ENCODE data around the gene PPFIA2.

The PPFIA2 gene

DNA sequence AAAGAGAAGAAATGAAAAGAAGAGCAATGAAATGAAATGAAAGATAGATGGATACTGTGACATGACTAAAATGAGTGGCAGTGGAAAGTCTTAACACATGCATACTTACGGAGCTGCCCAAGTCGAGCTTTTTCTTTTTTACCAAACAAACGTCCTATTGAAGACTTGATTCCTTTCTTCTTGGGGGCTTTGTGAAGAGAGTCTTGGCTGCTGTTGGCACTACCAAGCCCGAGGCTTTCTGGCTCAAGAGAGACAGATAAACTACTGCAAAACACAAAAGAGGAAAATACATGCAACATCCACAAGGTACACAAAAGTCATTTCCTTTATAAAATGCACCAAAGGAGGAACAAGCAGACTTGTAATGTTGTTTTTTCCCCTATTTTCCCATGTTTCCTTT is 420.1 kb downstream of the PPFIA2 start:
- TF ChIP-seq, protein P1, sequence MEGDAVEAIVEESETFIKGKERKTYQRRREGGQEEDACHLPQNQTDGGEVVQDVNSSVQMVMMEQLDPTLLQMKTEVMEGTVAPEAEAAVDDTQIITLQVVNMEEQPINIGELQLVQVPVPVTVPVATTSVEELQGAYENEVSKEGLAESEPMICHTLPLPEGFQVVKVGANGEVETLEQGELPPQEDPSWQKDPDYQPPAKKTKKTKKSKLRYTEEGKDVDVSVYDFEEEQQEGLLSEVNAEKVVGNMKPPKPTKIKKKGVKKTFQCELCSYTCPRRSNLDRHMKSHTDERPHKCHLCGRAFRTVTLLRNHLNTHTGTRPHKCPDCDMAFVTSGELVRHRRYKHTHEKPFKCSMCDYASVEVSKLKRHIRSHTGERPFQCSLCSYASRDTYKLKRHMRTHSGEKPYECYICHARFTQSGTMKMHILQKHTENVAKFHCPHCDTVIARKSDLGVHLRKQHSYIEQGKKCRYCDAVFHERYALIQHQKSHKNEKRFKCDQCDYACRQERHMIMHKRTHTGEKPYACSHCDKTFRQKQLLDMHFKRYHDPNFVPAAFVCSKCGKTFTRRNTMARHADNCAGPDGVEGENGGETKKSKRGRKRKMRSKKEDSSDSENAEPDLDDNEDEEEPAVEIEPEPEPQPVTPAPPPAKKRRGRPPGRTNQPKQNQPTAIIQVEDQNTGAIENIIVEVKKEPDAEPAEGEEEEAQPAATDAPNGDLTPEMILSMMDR (IDR thresholded peaks at IDR 0.05; ENCODE audit: low read length), result no peak
- TF ChIP-seq EZH2 (IDR thresholded peaks at IDR 0.05; ENCODE audit: borderline replicate concordance, low read length), result no peak
- no peaks in the 10 kb centered on the region for H3K9me2 ChIP-seq (ENCODE audit: low read depth, low read length)
- H4K20me1 ChIP-seq (ENCODE audit: insufficient read depth, low read length), result no peaks in the 10 kb centered on the region
- H3K4me2 ChIP-seq (ENCODE audit: low read length), result no peak overlapping the region
- H3K36me3 ChIP-seq (ENCODE audit: insufficient read depth, low read length), result no peaks in the 10 kb centered on the region
- H3K9me3 ChIP-seq (ENCODE audit: low read length), result no peaks in the 10 kb centered on the region
- H2AFZ ChIP-seq (ENCODE audit: low read length), result no peak overlapping the region
- H3K27ac ChIP-seq (ENCODE audit: low read depth, low read length, poor library complexity, severe bottlenecking), result no peak overlapping the region
- no peaks in the 10 kb centered on the region for H3K79me2 ChIP-seq (ENCODE audit: insufficient read depth, low read length)
- no peak overlapping the region for H3K4me3 ChIP-seq (ENCODE audit: low read depth, low read length, poor library complexity, severe bottlenecking)
- H3F3A ChIP-seq (ENCODE audit: insufficient read depth, low read length), result no peaks in the 10 kb centered on the region
- no peak overlapping the region for H3K9ac ChIP-seq (ENCODE audit: low read length)
- no peaks in the 10 kb centered on the region for H3K27me3 ChIP-seq (ENCODE audit: insufficient read depth, low read length)
- H3K4me1 ChIP-seq (ENCODE audit: insufficient read depth, low read length, severe bottlenecking), result no peaks in the 10 kb centered on the region

DNA sequence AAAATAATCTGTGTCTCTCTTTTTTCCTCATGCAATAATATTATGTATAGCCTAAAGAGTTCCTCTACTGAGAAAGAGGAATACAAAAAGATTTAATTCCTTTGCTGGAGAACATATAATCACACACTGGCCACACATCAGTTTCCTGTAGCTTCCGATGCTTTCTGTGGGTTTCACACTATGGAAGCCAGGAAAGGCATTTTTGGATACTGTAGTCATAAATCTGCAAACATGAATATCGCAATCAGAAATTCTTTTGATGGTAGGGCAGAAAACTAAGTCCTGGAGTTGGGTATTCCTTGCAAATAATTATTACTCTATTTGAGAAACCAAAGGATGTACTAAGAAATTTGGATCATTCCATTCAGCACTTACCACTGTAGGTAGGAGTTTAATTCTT is 421.3 kb downstream of the PPFIA2 start:
- Histone ChIP-seq H3K4me2 (ENCODE audit: low read length) (no peak overlapping the region), H3F3A (ENCODE audit: insufficient read depth, low read length) (no peaks in the 10 kb centered on the region), H3K4me3 (ENCODE audit: low read depth, low read length, poor library complexity, severe bottlenecking) (no peak overlapping the region), H3K9ac (ENCODE audit: low read length) (no peak overlapping the region), H3K79me2 (ENCODE audit: insufficient read depth, low read length) (no peaks in the 10 kb centered on the region), H4K20me1 (ENCODE audit: insufficient read depth, low read length) (no peaks in the 10 kb centered on the region), H3K4me1 (ENCODE audit: insufficient read depth, low read length, severe bottlenecking) (no peaks in the 10 kb centered on the region), H3K27me3 (ENCODE audit: insufficient read depth, low read length) (no peaks in the 10 kb centered on the region), H3K36me3 (ENCODE audit: insufficient read depth, low read length) (no peaks in the 10 kb centered on the region), H3K9me2 (ENCODE audit: low read depth, low read length) (no peaks in the 10 kb centered on the region), H3K9me3 (ENCODE audit: low read length) (no peaks in the 10 kb centered on the region), H3K27ac (ENCODE audit: low read depth, low read length, poor library complexity, severe bottlenecking) (no peak overlapping the region), H2AFZ (ENCODE audit: low read length) (no peak overlapping the region)
- TF ChIP-seq EZH2 (IDR thresholded peaks at IDR 0.05; ENCODE audit: borderline replicate concordance, low read length), result no peak
- TF ChIP-seq, protein P1 (IDR thresholded peaks at IDR 0.05; ENCODE audit: low read length), result no peak

DNA sequence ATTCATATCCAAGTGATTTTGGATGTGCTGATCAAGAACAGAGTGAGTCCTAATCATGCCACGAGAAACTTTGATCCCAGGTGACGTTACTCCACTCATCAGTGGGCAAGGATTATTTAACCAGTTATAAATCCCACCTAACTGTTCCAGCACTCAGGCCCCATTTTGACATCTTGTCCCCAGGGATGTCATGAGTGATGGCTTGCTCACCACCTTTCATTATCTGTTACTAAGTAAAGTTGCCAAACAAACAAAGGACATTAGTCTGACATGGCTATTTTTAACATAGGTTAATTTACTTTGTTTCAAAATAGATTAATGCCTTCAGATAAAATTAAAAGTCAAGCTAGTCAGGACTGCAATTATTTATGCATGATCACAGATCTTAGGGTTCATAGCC is 425.3 kb downstream of the PPFIA2 start:
- Histone ChIP-seq H3K4me1 (ENCODE audit: insufficient read depth, low read length, severe bottlenecking) (no peaks in the 10 kb centered on the region), H3K36me3 (ENCODE audit: insufficient read depth, low read length) (no peaks in the 10 kb centered on the region), H4K20me1 (ENCODE audit: insufficient read depth, low read length) (no peaks in the 10 kb centered on the region), H3K9me3 (ENCODE audit: low read length) (no peaks in the 10 kb centered on the region), H3K4me3 (ENCODE audit: low read depth, low read length, poor library complexity, severe bottlenecking) (no peak overlapping the region), H3K4me2 (ENCODE audit: low read length) (no peak overlapping the region), H3K79me2 (ENCODE audit: insufficient read depth, low read length) (no peaks in the 10 kb centered on the region), H3F3A (ENCODE audit: insufficient read depth, low read length) (no peaks in the 10 kb centered on the region), H3K9ac (ENCODE audit: low read length) (no peak overlapping the region), H3K9me2 (ENCODE audit: low read depth, low read length) (no peaks in the 10 kb centered on the region), H3K27ac (ENCODE audit: low read depth, low read length, poor library complexity, severe bottlenecking) (no peak overlapping the region), H2AFZ (ENCODE audit: low read length) (no peak overlapping the region), H3K27me3 (ENCODE audit: insufficient read depth, low read length) (no peaks in the 10 kb centered on the region)
- TF ChIP-seq, protein P1 (IDR thresholded peaks at IDR 0.05; ENCODE audit: low read length), result no peak
- no peak for TF ChIP-seq EZH2 (IDR thresholded peaks at IDR 0.05; ENCODE audit: borderline replicate concordance, low read length)
